Measurements from ENCODE around the gene ARFGEF2. TPM values are rescaled to one million over a fixed set of nuclear protein-coding genes. Genes with fewer than 3 reads are reported as not detected.
"Not testable (repeated sequence)": the region's sequence is repeated elsewhere in the genome, so short reads cannot be mapped to it uniquely, and the experiment has no call there.

ARFGEF2 gene
- total and polyA plus RNA-seq, 9 donors, result 9.1 to 23.9 (median 18.5) TPM

GRCh38 chr20:49054056-49054643 is 132.6 kb downstream of the ARFGEF2 start:
- Histone ChIP-seq H3K36me3 (no peaks in the 10 kb centered on the region), H3K27ac (no peak overlapping the region), H3K4me1 (ENCODE audit: insufficient read depth) (peaks cover 5% of the 10 kb centered on the region), H3K4me3 (no peak overlapping the region), H3K27me3 (no peaks in the 10 kb centered on the region), H3K9me3 (no peaks in the 10 kb centered on the region)
- TF ChIP-seq POLR2A (IDR thresholded peaks at IDR 0.05) (no peak), EP300 (IDR thresholded peaks at IDR 0.05) (no peak), CTCF (IDR thresholded peaks at IDR 0.05) (no peak)
- WGBS, 3 donors, result 76 to 89% (median 79%) methylated on average over 4 of the region's 4 CpGs
- DNase-seq, result no peak
- intact Hi-C loops (cut with DNase I), result no loop called here

DNA sequence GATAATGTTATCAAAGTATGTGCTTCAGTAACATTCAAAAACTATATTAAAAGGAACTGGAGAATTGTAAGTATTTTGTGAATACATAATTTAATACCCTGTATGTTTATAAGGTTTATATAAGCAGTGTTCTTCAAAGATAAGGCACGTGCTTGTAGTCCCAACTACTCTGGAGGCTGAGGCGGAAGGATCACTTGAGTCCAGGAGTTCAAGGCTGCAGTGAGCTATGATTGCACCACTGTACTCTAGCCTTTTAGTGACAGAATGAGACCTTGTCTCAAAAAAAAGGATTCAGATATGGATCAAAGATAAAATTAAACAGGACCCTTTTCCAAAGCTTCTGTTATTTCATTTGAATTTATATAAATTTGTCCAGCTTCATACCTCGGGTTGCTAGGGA is 141.8 kb downstream of the ARFGEF2 start:
- Histone ChIP-seq H3K4me3 (no peak overlapping the region), H3K9me3 (no peaks in the 10 kb centered on the region), H3K36me3 (no peaks in the 10 kb centered on the region), H3K4me1 (ENCODE audit: insufficient read depth) (no peaks in the 10 kb centered on the region), H3K27ac (no peak overlapping the region), H3K27me3 (no peaks in the 10 kb centered on the region)
- TF ChIP-seq CTCF (IDR thresholded peaks at IDR 0.05), result no peak
- no peak for TF ChIP-seq EP300 (IDR thresholded peaks at IDR 0.05)
- TF ChIP-seq POLR2A (IDR thresholded peaks at IDR 0.05), result no peak
- WGBS, 3 donors, result 58 to 72% (median 64%) methylated on average over 3 of the region's 3 CpGs
- intact Hi-C loops (cut with DNase I), result no loop called here
- no peak for DNase-seq

GRCh38 chr20:49074521-49074920 is 153.0 kb downstream of the ARFGEF2 start:
- 76 to 89% (median 84%) methylated on average over 2 of the region's 2 CpGs for WGBS, 3 donors
- DNase-seq, result no peak
- intact Hi-C loops (cut with DNase I), result no loop called here
- Histone ChIP-seq H3K4me3 (no peak overlapping the region), H3K27me3 (no peaks in the 10 kb centered on the region), H3K36me3 (no peaks in the 10 kb centered on the region), H3K9me3 (no peaks in the 10 kb centered on the region), H3K27ac (no peak overlapping the region), H3K4me1 (ENCODE audit: insufficient read depth) (no peaks in the 10 kb centered on the region)
- TF ChIP-seq CTCF (IDR thresholded peaks at IDR 0.05) (no peak), EP300 (IDR thresholded peaks at IDR 0.05) (no peak), POLR2A (IDR thresholded peaks at IDR 0.05) (no peak)

- no peak for TF ChIP-seq POLR2A (IDR thresholded peaks at IDR 0.05)
- TF ChIP-seq EP300 (IDR thresholded peaks at IDR 0.05), result no peak
- no peak for TF ChIP-seq CTCF (IDR thresholded peaks at IDR 0.05)
- intact Hi-C loops (cut with DNase I), result no loop called here
- H3K27me3 ChIP-seq, result no peaks in the 10 kb centered on the region
- DNase-seq, result no peak
- H3K4me1 ChIP-seq (ENCODE audit: insufficient read depth), result no peaks in the 10 kb centered on the region
- H3K4me3 ChIP-seq, result no peak overlapping the region
- 89 to 93% (median 89%) methylated on average over 3 of the region's 3 CpGs for WGBS, 3 donors
- H3K9me3 ChIP-seq, result no peaks in the 10 kb centered on the region
- H3K36me3 ChIP-seq, result no peaks in the 10 kb centered on the region
- H3K27ac ChIP-seq, result no peak overlapping the region
Measured at GRCh38 chr20:49078310-49078709, 156.8 kb downstream of the ARFGEF2 start.

DNA sequence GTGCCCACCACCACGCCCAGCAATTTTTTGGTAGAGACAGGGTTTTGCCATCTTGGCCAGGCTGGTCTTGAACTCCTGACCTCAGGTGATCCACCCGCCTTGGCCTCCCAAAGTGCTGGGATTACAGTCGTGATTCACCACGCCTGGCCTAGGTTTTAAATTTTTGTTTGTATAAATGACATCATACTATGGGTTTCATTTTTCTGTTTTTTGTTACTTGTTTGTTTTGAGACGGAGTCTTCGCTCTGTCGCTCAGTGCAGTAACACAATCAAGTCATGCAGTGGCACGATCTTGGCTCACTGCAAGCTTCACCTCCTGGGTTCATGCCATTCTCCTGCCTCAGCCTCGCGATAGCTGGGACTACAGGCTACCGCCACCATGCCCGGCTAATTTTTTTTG is 160.8 kb downstream of the ARFGEF2 start:
- H3K27ac ChIP-seq; H3K9me3 ChIP-seq; DNase-seq; intact Hi-C loops (cut with DNase I); H3K4me3 ChIP-seq; H3K27me3 ChIP-seq; H3K4me1 ChIP-seq (ENCODE audit: insufficient read depth); H3K36me3 ChIP-seq: not testable (repeated sequence)
- 93 to 97% (median 96%) methylated on average over 12 of the region's 12 CpGs for WGBS, 3 donors

Small RNAs within 50 kb of the gene (small RNA-seq; reads per million reads assigned to genes)
- gene SNAP23P1, result not detected

Other genes starting within 250 kb of the ARFGEF2 start
- 10 to 100 TPM in 2 of 7 donors, 1 to 10 TPM in 5; 3.8 to 13.6 (median 5.4) TPM for gene PREX1, start 93.7 kb upstream of the ARFGEF2 start, total RNA-seq
- gene PREX1, start 93.7 kb upstream of the ARFGEF2 start, polyA plus RNA-seq, result 1 to 10 TPM; 6.7 to 8.8 TPM
- gene CSE1L, start 124.6 kb downstream of the ARFGEF2 start, total RNA-seq, result 10 to 100 TPM; 34.2 to 55.4 (median 44.5) TPM
- 10 to 100 TPM; 23.3 to 37.8 TPM for gene CSE1L, start 124.6 kb downstream of the ARFGEF2 start, polyA plus RNA-seq

Data from ovary (tissue), 9 donors.